ENCODE results near the gene CEP41. TPM values are rescaled to one million over a fixed set of nuclear protein-coding genes. Genes with fewer than 3 reads are reported as not detected.
"Not testable (repeated sequence)": the region's sequence is repeated elsewhere in the genome, so short reads cannot be mapped to it uniquely, and the experiment has no call there.

The CEP41 gene
- total and polyA plus RNA-seq, 4 donors, result 2.1 to 7.5 (median 6.4) TPM

DNA sequence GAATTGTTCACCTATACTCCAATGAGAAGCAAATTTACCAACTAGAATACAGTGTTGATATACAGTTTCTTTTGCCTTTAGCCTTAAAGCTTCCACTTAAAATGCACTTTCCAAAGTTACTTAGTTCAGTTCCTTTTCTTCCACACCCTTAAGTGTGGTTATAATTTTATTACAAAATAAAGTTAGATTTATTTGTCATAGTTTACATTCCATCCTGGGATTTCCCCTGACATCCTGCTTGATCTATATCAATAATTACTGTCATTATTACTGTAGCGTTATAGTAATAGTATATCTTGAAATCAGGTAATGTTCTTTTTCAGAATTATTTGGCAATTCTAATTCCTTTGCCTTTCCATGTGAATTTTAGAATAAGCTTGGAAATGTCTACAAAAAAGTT, 27.8 kb upstream of the CEP41 start:
- no peak for DNase-seq
- 89 to 94% methylated on average over 1 of the region's 1 CpG for WGBS, 2 donors
- intact Hi-C loops (cut with DNase I), result no loop called here
- ATAC-seq (ENCODE audit: low FRiP score), result no peak
- Histone ChIP-seq H3K4me3 (ENCODE audit: low read length in 2 of 2) (no peak overlapping the region), H3K36me3 (ENCODE audit: control insufficient read depth in 1 of 2, insufficient read depth in 2 of 2, low read length in 1 of 2) (no peaks in the 10 kb centered on the region), H3K27me3 (ENCODE audit: control insufficient read depth in 1 of 2, insufficient read depth in 2 of 2, low read length in 1 of 2) (no peaks in the 10 kb centered on the region), H3K9me3 (ENCODE audit: control insufficient read depth, low read length) (peaks cover 1% of the 10 kb centered on the region), H3K27ac (ENCODE audit: low read depth in 1 of 2, low read length in 2 of 2) (no peak overlapping the region), H3K4me1 (ENCODE audit: control insufficient read depth in 1 of 2, insufficient read depth in 2 of 2, low read length in 2 of 2) (no peaks in the 10 kb centered on the region)

DNA sequence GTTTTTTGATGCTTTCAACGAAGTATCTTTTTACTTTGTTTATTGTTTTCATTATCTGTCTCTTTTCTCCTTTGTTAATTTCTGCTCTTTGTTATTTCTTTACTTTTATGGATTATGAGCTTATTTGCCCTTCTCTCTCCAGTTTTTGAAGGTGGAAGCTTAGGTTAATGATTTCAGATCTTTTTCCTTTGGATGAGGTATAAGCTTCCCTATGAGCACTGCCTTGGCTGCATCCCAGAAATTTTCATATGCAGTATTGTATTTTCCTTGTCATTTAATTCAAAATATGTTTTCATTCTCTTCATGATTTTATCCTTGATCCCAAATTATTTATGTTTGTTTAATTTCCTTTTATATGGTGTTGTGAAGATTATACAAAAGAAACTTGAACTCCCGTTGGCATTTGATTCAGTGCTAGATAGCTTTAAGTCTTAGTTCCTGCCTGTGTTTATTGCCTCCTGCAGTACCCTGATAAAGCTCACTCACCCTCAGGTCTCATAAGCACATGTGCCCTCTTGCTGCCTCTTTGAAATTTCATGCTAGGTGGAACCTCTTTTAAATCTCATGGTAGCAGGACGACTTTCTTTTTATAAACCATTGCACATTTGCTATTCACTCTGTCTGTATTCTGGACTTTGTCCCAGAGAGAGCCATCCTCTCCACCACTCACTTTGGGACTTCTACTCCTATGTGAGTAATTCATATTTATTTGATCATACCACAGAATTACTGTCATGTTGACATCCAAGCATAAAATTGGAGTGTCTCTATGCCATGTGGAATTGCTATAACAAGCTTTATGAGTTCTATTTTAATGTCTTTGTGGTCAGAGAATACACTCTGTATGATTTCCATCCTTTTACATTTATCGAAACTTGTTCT, 23.0 kb upstream of the CEP41 start:
- H3K36me3 ChIP-seq (ENCODE audit: control insufficient read depth in 1 of 2, insufficient read depth in 2 of 2, low read length in 1 of 2), result no peaks in the 10 kb centered on the region
- no peak overlapping the region for H3K27ac ChIP-seq (ENCODE audit: low read depth in 1 of 2, low read length in 2 of 2)
- peaks cover 1% of the 10 kb centered on the region for H3K9me3 ChIP-seq (ENCODE audit: control insufficient read depth, low read length)
- H3K4me3 ChIP-seq (ENCODE audit: low read length in 2 of 2), result no peak overlapping the region
- H3K27me3 ChIP-seq (ENCODE audit: control insufficient read depth in 1 of 2, insufficient read depth in 2 of 2, low read length in 1 of 2), result no peaks in the 10 kb centered on the region
- DNase-seq, result no peak
- ATAC-seq (ENCODE audit: low FRiP score), result no peak
- 84 to 85% methylated on average over 4 of the region's 4 CpGs for WGBS, 2 donors
- H3K4me1 ChIP-seq (ENCODE audit: control insufficient read depth in 1 of 2, insufficient read depth in 2 of 2, low read length in 2 of 2), result no peaks in the 10 kb centered on the region
- intact Hi-C loops (cut with DNase I), result no loop called here

DNA sequence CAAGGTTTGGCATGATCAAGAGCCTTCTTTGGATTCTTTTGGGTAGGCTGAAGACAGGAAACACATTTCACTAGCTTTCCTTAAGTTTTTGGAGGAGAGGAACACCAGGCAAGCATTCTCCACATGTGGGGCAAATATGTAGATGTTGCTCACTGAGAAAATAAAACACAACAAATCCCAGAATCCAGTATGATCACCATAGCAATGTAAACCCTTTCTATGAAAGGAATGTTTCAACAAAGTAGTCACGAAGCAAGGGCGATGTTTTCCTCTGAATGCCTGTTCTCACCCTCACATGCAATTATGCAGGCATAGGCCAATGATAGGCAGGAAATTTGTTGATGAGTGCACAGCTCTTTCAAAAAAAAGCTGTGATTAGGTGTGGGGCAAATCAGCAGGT, 20.5 kb upstream of the CEP41 start:
- ATAC-seq (ENCODE audit: low FRiP score) (no peak), DNase-seq (no peak)
- Histone ChIP-seq H3K27me3 (ENCODE audit: control insufficient read depth in 1 of 2, insufficient read depth in 2 of 2, low read length in 1 of 2) (no peaks in the 10 kb centered on the region), H3K4me3 (ENCODE audit: low read length in 2 of 2) (no peak overlapping the region), H3K4me1 (ENCODE audit: control insufficient read depth in 1 of 2, insufficient read depth in 2 of 2, low read length in 2 of 2) (no peaks in the 10 kb centered on the region), H3K27ac (ENCODE audit: low read depth in 1 of 2, low read length in 2 of 2) (no peak overlapping the region), H3K36me3 (ENCODE audit: control insufficient read depth in 1 of 2, insufficient read depth in 2 of 2, low read length in 1 of 2) (no peaks in the 10 kb centered on the region), H3K9me3 (ENCODE audit: control insufficient read depth, low read length) (peaks cover 1% of the 10 kb centered on the region)
- intact Hi-C loops (cut with DNase I), result no loop called here
- WGBS, 2 donors, result 22 to 64% methylated on average over 2 of the region's 2 CpGs

DNA sequence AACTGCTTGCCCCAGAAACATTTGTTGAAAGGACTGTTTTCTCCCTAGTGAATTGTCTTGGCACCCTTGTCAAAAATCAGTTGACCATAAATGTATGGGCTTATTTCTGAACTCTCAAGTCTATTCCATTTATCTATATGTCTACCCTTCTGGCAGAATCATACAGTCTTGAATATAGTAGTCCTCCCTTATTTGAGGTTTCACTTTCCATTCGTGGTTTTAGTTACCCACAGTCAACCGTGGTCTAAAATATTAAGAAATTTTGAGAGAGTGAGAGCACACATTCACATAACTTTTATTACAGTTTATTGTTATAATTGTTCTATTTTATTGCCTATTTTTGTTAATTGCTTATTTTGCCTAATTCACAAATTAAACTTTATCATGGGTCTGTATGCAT, 17.4 kb upstream of the CEP41 start:
- intact Hi-C loops (cut with DNase I), result no loop called here
- H3K4me1 ChIP-seq (ENCODE audit: control insufficient read depth in 1 of 2, insufficient read depth in 2 of 2, low read length in 2 of 2), result no peaks in the 10 kb centered on the region
- no peak overlapping the region for H3K27ac ChIP-seq (ENCODE audit: low read depth in 1 of 2, low read length in 2 of 2)
- H3K4me3 ChIP-seq (ENCODE audit: low read length in 2 of 2), result no peak overlapping the region
- H3K27me3 ChIP-seq (ENCODE audit: control insufficient read depth in 1 of 2, insufficient read depth in 2 of 2, low read length in 1 of 2), result no peaks in the 10 kb centered on the region
- DNase-seq (no peak), ATAC-seq (ENCODE audit: low FRiP score) (no peak)
- no peaks in the 10 kb centered on the region for H3K9me3 ChIP-seq (ENCODE audit: control insufficient read depth, low read length)
- WGBS, 2 donors, result 92 to 98% methylated on average over 2 of the region's 2 CpGs
- H3K36me3 ChIP-seq (ENCODE audit: control insufficient read depth in 1 of 2, insufficient read depth in 2 of 2, low read length in 1 of 2), result no peaks in the 10 kb centered on the region

DNA sequence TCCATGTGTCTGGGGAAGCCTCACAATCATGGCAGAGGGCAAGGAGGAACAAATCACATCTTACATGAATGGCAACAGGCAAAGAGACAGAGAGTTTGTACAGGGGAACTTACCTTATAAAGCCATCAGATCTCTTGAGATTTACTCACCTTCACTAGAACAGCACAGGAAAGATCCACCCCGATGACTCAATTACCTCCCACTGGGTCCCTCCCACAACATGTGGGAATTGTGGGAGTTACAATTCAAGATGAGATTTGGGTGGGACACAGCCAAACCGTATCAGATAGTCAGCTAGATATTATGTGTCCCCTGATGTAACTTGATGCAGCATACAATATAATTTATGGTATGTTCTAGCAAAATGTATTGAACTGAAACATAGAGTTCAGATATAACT, 14.1 kb upstream of the CEP41 start:
- Histone ChIP-seq H3K27ac (ENCODE audit: low read depth in 1 of 2, low read length in 2 of 2) (no peak overlapping the region), H3K9me3 (ENCODE audit: control insufficient read depth, low read length) (no peaks in the 10 kb centered on the region), H3K27me3 (ENCODE audit: control insufficient read depth in 1 of 2, insufficient read depth in 2 of 2, low read length in 1 of 2) (no peaks in the 10 kb centered on the region), H3K36me3 (ENCODE audit: control insufficient read depth in 1 of 2, insufficient read depth in 2 of 2, low read length in 1 of 2) (no peaks in the 10 kb centered on the region), H3K4me1 (ENCODE audit: control insufficient read depth in 1 of 2, insufficient read depth in 2 of 2, low read length in 2 of 2) (no peaks in the 10 kb centered on the region), H3K4me3 (ENCODE audit: low read length in 2 of 2) (no peak overlapping the region)
- WGBS, 2 donors, result 89 to 90% methylated on average over 2 of the region's 2 CpGs
- intact Hi-C loops (cut with DNase I), result no loop called here
- ATAC-seq (ENCODE audit: low FRiP score) (no peak), DNase-seq (no peak)

DNA sequence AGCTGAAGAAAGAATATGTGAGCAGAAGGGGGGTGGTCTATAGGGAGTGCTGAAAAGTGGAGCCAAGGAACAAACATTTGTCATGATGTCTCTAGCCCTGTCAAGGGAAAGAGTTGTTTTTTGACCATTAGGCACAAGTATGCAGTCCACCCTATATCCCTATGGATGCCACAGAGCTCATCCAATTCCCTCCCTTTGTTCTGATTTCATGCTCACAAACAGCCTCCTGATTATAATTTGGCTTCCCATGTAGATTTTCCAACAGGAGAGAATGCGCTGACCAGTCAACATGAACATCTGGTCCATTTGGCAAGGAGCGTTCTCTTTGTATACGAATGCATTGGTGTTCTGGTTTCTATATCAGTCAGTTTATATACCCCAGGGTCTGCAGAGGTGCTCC, 12.1 kb upstream of the CEP41 start:
- Histone ChIP-seq H3K9me3 (ENCODE audit: control insufficient read depth, low read length) (no peaks in the 10 kb centered on the region), H3K36me3 (ENCODE audit: control insufficient read depth in 1 of 2, insufficient read depth in 2 of 2, low read length in 1 of 2) (no peaks in the 10 kb centered on the region)
- WGBS, 2 donors, result 80 to 90% methylated on average over 3 of the region's 3 CpGs

DNA sequence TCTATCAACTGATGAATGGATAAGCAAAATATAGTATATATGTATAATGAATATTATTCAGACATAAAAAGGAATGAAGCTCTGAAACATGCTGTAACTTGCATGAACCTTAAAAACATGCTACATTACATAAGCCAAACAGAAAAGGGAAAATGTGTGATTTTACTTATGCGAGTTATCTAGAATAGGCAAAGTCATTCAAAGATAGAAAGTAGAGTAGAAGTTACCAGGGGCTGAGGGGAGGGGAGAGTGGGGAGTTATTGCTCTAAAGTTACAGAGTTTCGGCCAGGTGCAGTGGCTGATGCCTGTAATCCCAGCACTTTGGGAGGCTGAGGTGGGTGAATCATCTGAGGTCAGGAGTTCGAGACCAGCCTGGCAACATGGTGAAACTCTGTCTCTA, 10.5 kb upstream of the CEP41 start:
- H3K27me3 ChIP-seq (ENCODE audit: control insufficient read depth in 1 of 2, insufficient read depth in 2 of 2, low read length in 1 of 2); intact Hi-C loops (cut with DNase I); H3K36me3 ChIP-seq (ENCODE audit: control insufficient read depth in 1 of 2, insufficient read depth in 2 of 2, low read length in 1 of 2); H3K4me3 ChIP-seq (ENCODE audit: low read length in 2 of 2); H3K27ac ChIP-seq (ENCODE audit: low read depth in 1 of 2, low read length in 2 of 2); H3K4me1 ChIP-seq (ENCODE audit: control insufficient read depth in 1 of 2, insufficient read depth in 2 of 2, low read length in 2 of 2); DNase-seq; H3K9me3 ChIP-seq (ENCODE audit: control insufficient read depth, low read length); ATAC-seq (ENCODE audit: low FRiP score): not testable (repeated sequence)
- WGBS, 2 donors, result 88 to 95% methylated on average over 3 of the region's 3 CpGs

More for the DNA sequence above, 12.1 kb upstream of the CEP41 start:
- intact Hi-C loops (cut with DNase I), result no loop called here
- no peaks in the 10 kb centered on the region for H3K4me1 ChIP-seq (ENCODE audit: control insufficient read depth in 1 of 2, insufficient read depth in 2 of 2, low read length in 2 of 2)
- no peak for ATAC-seq (ENCODE audit: low FRiP score)
- H3K4me3 ChIP-seq (ENCODE audit: low read length in 2 of 2), result no peak overlapping the region
- H3K27me3 ChIP-seq (ENCODE audit: control insufficient read depth in 1 of 2, insufficient read depth in 2 of 2, low read length in 1 of 2), result no peaks in the 10 kb centered on the region
- DNase-seq, result no peak
- no peak overlapping the region for H3K27ac ChIP-seq (ENCODE audit: low read depth in 1 of 2, low read length in 2 of 2)

DNA sequence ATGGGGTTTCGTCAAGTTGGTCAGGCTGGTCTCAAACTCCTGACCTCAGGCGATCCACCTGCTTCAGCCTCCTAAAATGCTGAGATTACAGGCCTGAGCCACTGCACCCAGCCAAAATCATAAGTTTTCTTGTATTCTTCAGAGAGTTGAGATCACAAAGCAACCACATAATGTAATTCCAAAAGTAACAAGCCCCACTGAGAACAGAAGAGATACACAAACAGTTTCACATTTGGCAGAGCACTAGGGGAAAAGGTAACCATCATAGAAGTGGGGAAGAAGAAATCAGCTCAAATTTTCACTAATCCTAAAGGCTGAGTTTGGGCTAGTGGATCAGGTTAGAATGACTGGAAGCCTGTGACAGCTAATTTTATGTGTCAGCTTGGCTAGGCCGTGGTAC, 5.4 kb upstream of the CEP41 start:
- Histone ChIP-seq H3K4me1 (ENCODE audit: control insufficient read depth in 1 of 2, insufficient read depth in 2 of 2, low read length in 2 of 2) (no peaks in the 10 kb centered on the region), H3K9me3 (ENCODE audit: control insufficient read depth, low read length) (no peaks in the 10 kb centered on the region), H3K4me3 (ENCODE audit: low read length in 2 of 2) (no peak overlapping the region), H3K27ac (ENCODE audit: low read depth in 1 of 2, low read length in 2 of 2) (no peak overlapping the region), H3K36me3 (ENCODE audit: control insufficient read depth in 1 of 2, insufficient read depth in 2 of 2, low read length in 1 of 2) (no peaks in the 10 kb centered on the region), H3K27me3 (ENCODE audit: control insufficient read depth in 1 of 2, insufficient read depth in 2 of 2, low read length in 1 of 2) (no peaks in the 10 kb centered on the region)
- intact Hi-C loops (cut with DNase I), result no loop called here
- 90 to 92% methylated on average over 3 of the region's 3 CpGs for WGBS, 2 donors
- DNase-seq (no peak), ATAC-seq (ENCODE audit: low FRiP score) (no peak)

DNA sequence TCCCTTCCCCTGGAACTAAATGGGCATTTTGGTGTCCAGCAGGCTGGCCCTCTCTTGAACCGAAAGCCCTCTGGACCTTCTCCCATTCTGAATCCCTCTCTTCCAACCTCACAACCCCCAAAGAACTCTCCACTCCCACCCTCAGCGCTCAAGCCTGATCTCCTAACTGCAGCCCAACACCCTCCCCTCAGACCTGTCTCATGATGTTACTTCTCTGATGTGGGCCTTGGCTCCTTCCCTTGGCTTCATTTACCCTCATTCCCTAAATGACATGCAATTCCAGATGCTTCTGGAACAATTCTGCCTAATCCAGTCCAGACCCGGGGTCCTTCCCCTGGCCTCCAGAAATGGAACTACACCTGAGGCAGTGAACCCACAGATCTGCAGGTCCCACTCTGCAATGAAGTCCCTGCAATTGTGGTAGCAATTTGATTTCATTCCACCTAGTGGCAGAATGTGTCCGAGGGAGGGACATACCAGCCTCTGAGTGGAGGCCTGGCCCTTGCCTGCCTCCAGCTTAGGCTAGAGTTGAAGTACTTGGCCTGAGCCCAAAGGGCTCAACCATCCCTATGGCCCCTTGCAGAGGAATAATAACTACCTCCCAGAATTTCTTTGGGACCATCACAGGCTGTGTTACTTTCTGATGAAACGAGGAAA, 4.1 kb upstream of the CEP41 start:
- DNase-seq (no peak), ATAC-seq (ENCODE audit: low FRiP score) (no peak)
- WGBS, 2 donors, result 63 to 73% methylated on average over 5 of the region's 5 CpGs
- no peaks in the 10 kb centered on the region for H3K9me3 ChIP-seq (ENCODE audit: control insufficient read depth, low read length)
- no peak overlapping the region for H3K27ac ChIP-seq (ENCODE audit: low read depth in 1 of 2, low read length in 2 of 2)
- H3K36me3 ChIP-seq (ENCODE audit: control insufficient read depth in 1 of 2, insufficient read depth in 2 of 2, low read length in 1 of 2), result no peaks in the 10 kb centered on the region
- H3K4me1 ChIP-seq (ENCODE audit: control insufficient read depth in 1 of 2, insufficient read depth in 2 of 2, low read length in 2 of 2), result no peaks in the 10 kb centered on the region
- intact Hi-C loops (cut with DNase I), result loop anchor here (5.0 kb wide), 3 partner anchors 48 to 168 kb away; partner anchors contain the start of gene CPA4 (in 1 of the 2)
- no peaks in the 10 kb centered on the region for H3K27me3 ChIP-seq (ENCODE audit: control insufficient read depth in 1 of 2, insufficient read depth in 2 of 2, low read length in 1 of 2)
- H3K4me3 ChIP-seq (ENCODE audit: low read length in 2 of 2), result no peak overlapping the region
